HepG2 (cell line): Measurements from ENCODE around the gene PIBF1. TPM values are rescaled to one million over a fixed set of nuclear protein-coding genes. Genes with fewer than 3 reads are reported as not detected.

ENCODE experiments used
- ADNP ChIP-seq: sonication (generic); formaldehyde crosslinking; IDR thresholded peaks from 2 replicates; pipeline ENCODE4 v1.4.0; 2020; ENCODE audit warnings: missing genetic modification reagents
- ATM ChIP-seq: fragments of 450-650 bp; IDR thresholded peaks from 2 replicates; pipeline ENCODE4 v1.7.1; 2017; ENCODE audit warnings: mild to moderate bottlenecking, borderline replicate concordance
- CENPX ChIP-seq: sonication (generic); formaldehyde crosslinking; IDR thresholded peaks from 2 replicates; pipeline ENCODE4 v1.9.0; 2021; ENCODE audit warnings: mild to moderate bottlenecking, missing genetic modification reagents, moderate library complexity
- MXD1 ChIP-seq: sonication (generic); formaldehyde crosslinking; IDR thresholded peaks from 2 replicates; pipeline ENCODE4 v1.4.0; 2020; ENCODE audit warnings: mild to moderate bottlenecking, missing genetic modification reagents
- NCOA2 ChIP-seq: sonication (generic); formaldehyde crosslinking; IDR thresholded peaks from 2 replicates; pipeline ENCODE4 v1.8.0; 2022; ENCODE audit warnings: inconsistent platforms
- SKI ChIP-seq: fragments of 450-650 bp; IDR thresholded peaks from one replicate; pipeline ENCODE4 v1.6.1; 2018; ENCODE audit warnings: mild to moderate bottlenecking; ENCODE audit not compliant: partially characterized antibody
- TEF ChIP-seq: sonication (generic); formaldehyde crosslinking; IDR thresholded peaks from 2 replicates; pipeline ENCODE4 v1.5.0; 2020; ENCODE audit warnings: missing genetic modification reagents
- ZBED4 ChIP-seq: sonication (generic); formaldehyde crosslinking; IDR thresholded peaks from 2 replicates; pipeline ENCODE4 v1.4.0; 2020; ENCODE audit warnings: missing genetic modification reagents, borderline replicate concordance
- ZHX2 ChIP-seq, 2 experiments: sonication (generic) in 1 of 2; formaldehyde crosslinking in 1 of 2; IDR thresholded peaks; 2 replicates each; pipeline versions ENCODE4 v1.6.1 to v1.9.0; 2014 to 2022; ENCODE audit warnings: antibody characterized with exemption in 1 of 2, borderline replicate concordance in 1 of 2, inconsistent platforms in 1 of 2, low read depth in 1 of 2, missing genetic modification reagents in 1 of 2
- ZNF788 ChIP-seq: sonication (generic); formaldehyde crosslinking; IDR thresholded peaks from 2 replicates; pipeline ENCODE4 v1.5.0; 2020; ENCODE audit warnings: mild to moderate bottlenecking, missing genetic modification reagents, borderline replicate concordance
- polyA plus RNA-seq, 8 experiments: library from polyadenylated mRNA; depleted of rRNA in 3 of 8; stranded (reverse) in 7 of 8; unstranded in 1 of 8; fragments of >200 nt; fragmentation: Illumina TruSeq in 4 of 8; extraction: Trizol in 4 of 8; gene quantifications; 2 replicates each; pipeline versions ENCODE4 v1.2.1 to v1.2.3, GENCODE V29; 2011 to 2016; ENCODE audit warnings: low read depth in 4 of 8, missing spikeins in 1 of 8, mixed read lengths in 1 of 8; ENCODE audit not compliant: insufficient read depth in 1 of 8
- total RNA-seq, 5 experiments: library from RNA; depleted of rRNA; stranded (reverse); fragments of >200 nt; fragmentation: Illumina TruSeq; extraction: Trizol; gene quantifications; 2 replicates each; pipeline ENCODE4 v1.2.3, GENCODE V29; 2016; ENCODE audit warnings: low read depth in 1 of 5

Gene PIBF1
- total and polyA plus RNA-seq, 2 of the 13 experiments (the other 11 are each of a cell fraction or from before 2014, with no cell fraction given) = 4.2 to 15.8 TPM

GRCh38 chr13:72781451-72782439 lies at the start of gene PIBF1, which contains the start of gene DIS3 (continued):
- TF ChIP-seq TEF (CRISPR knock-in tag) (no peak), ATM (no peak), SKI (no peak), CENPX (CRISPR knock-in tag) (no peak), MXD1 (CRISPR knock-in tag) (peak; percentile 84; the same call in 1 of the 2 replicates), ZHX2 (IDR thresholded peaks at IDR 0.05; ENCODE audit: low read depth) (0 out of 2 replicates have a peak, but pooled peaks have one; percentile 38), ZHX2 (CRISPR knock-in tag; IDR thresholded peaks at IDR 0.05; ENCODE audit: borderline replicate concordance) (0 out of 2 replicates have a peak, but pooled peaks have one; percentile 72), ADNP (CRISPR knock-in tag) (no peak), NCOA2 (CRISPR knock-in tag) (no peak; the same call in 1 of the 2 replicates), ZNF788 (CRISPR knock-in tag) (peak; percentile 61; the same call in 1 of the 2 replicates), ZBED4 (CRISPR knock-in tag) (peak; percentile 35; the same call in 1 of the 2 replicates)
